IMR-90 (cell line): Measurements from ENCODE around the gene GPR3.

Source experiments
- MAZ ChIP-seq: IDR thresholded peaks from 2 replicates; pipeline ENCODE4 v1.6.1; 2012; ENCODE audit warnings: low read depth, mild to moderate bottlenecking, low read length, improper control_type of control experiment, moderate library complexity, borderline replicate concordance
- NFE2L2 ChIP-seq: fragments of 150-350 bp; IDR thresholded peaks from 2 replicates; pipeline ENCODE4 v1.6.1; 2016; ENCODE audit warnings: low read depth, mild to moderate bottlenecking, low read length
- TF ChIP-seq, protein P1 (sequence below): conservative IDR thresholded peaks from 2 replicates; pipeline ENCODE4 v1.5.1; 2012; ENCODE audit warnings: mild to moderate bottlenecking, low read depth, low read length, improper control_type of control experiment

DNA sequence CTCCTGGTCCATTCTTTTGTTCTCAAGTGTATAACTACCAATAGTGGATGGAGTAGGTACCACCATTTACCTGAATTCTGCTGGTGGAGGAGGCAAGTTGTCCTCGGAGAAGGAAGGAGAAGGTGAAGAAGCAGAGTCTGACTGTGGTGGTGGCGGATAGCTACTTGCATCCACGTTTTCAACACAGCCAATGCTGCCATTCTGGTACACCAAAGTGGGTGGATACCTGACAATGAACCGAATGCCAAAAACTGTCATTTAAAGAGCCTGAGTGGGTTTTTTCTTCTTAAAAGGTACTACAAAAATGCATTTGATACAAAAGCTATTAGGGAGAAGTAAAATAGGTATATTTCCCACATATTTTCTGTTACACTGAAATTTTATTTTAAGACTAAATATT lies 20.1 kb downstream of the GPR3 start:
- TF ChIP-seq NFE2L2, result no peak
- no peak for TF ChIP-seq MAZ
- TF ChIP-seq, protein P1, sequence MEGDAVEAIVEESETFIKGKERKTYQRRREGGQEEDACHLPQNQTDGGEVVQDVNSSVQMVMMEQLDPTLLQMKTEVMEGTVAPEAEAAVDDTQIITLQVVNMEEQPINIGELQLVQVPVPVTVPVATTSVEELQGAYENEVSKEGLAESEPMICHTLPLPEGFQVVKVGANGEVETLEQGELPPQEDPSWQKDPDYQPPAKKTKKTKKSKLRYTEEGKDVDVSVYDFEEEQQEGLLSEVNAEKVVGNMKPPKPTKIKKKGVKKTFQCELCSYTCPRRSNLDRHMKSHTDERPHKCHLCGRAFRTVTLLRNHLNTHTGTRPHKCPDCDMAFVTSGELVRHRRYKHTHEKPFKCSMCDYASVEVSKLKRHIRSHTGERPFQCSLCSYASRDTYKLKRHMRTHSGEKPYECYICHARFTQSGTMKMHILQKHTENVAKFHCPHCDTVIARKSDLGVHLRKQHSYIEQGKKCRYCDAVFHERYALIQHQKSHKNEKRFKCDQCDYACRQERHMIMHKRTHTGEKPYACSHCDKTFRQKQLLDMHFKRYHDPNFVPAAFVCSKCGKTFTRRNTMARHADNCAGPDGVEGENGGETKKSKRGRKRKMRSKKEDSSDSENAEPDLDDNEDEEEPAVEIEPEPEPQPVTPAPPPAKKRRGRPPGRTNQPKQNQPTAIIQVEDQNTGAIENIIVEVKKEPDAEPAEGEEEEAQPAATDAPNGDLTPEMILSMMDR, result no peak
